HEK293 (cell line): ENCODE data around the gene NCKAP5L.
A peak's percentile ranks its signal among the peaks of the same experiment; 100 is the strongest.

Source experiments
- HOXC10 ChIP-seq: sonication (generic); formaldehyde crosslinking; IDR thresholded peaks from 2 replicates; pipeline ENCODE4 v1.8.1; 2023; ENCODE audit warnings: mild to moderate bottlenecking, missing genetic modification reagents
- MYNN ChIP-seq: fragments of 450-650 bp; formaldehyde crosslinking; IDR thresholded peaks from 2 replicates; pipeline ENCODE4 v1.5.1; 2016; ENCODE audit warnings: missing biosample characterization, missing genetic modification characterization, borderline replicate concordance
- TCF7L2 ChIP-seq: IDR thresholded peaks from 2 replicates; pipeline ENCODE4 v1.6.1; 2011; ENCODE audit warnings: low read depth, mild to moderate bottlenecking, inconsistent platforms, low read length, moderate library complexity, borderline replicate concordance
- ZBTB1 ChIP-seq: fragments of 450-650 bp; formaldehyde crosslinking; IDR thresholded peaks from 2 replicates; pipeline ENCODE4 v1.5.1; 2016; ENCODE audit warnings: missing biosample characterization, missing genetic modification characterization
- ZFP41 ChIP-seq: fragments of 450-650 bp; formaldehyde crosslinking; IDR thresholded peaks from 2 replicates; pipeline ENCODE4 v1.5.1; 2016; ENCODE audit warnings: missing biosample characterization, missing genetic modification characterization, borderline replicate concordance
- ZNF140 ChIP-seq: fragments of 450-650 bp; formaldehyde crosslinking; IDR thresholded peaks from 2 replicates; pipeline ENCODE4 v1.5.1; 2016; ENCODE audit warnings: missing biosample characterization, missing genetic modification characterization
- ZNF184 ChIP-seq: fragments of 450-650 bp; IDR thresholded peaks from 2 replicates; pipeline ENCODE4 v1.5.1; 2018; ENCODE audit warnings: missing biosample characterization, mild to moderate bottlenecking, missing genetic modification characterization
- ZNF335 ChIP-seq: fragments of 450-650 bp; formaldehyde crosslinking; conservative IDR thresholded peaks from 2 replicates; pipeline ENCODE4 v1.5.1; 2016; ENCODE audit warnings: missing biosample characterization, missing genetic modification characterization
- ZNF366 ChIP-seq: fragments of 450-650 bp; formaldehyde crosslinking; conservative IDR thresholded peaks from 2 replicates; pipeline ENCODE4 v1.5.1; 2016; ENCODE audit warnings: missing biosample characterization, missing genetic modification characterization
- ZNF426 ChIP-seq: fragments of 450-650 bp; formaldehyde crosslinking; IDR thresholded peaks from 2 replicates; pipeline ENCODE4 v1.5.1; 2017; ENCODE audit warnings: missing biosample characterization, missing genetic modification characterization, mild to moderate bottlenecking, inconsistent platforms, moderate library complexity
- ZNF510 ChIP-seq: fragments of 450-650 bp; formaldehyde crosslinking; IDR thresholded peaks from 2 replicates; pipeline ENCODE4 v1.5.1; 2018; ENCODE audit warnings: mild to moderate bottlenecking, missing genetic modification characterization, missing biosample characterization; ENCODE audit not compliant: insufficient replicate concordance
- ZNF629 ChIP-seq: fragments of 450-650 bp; formaldehyde crosslinking; IDR thresholded peaks from 2 replicates; pipeline ENCODE4 v1.5.1; 2017; ENCODE audit warnings: missing biosample characterization, missing genetic modification characterization
- ZNF837 ChIP-seq: fragments of 450-650 bp; formaldehyde crosslinking; IDR thresholded peaks from 2 replicates; pipeline ENCODE4 v1.5.1; 2016; ENCODE audit warnings: missing biosample characterization, missing genetic modification characterization
- TF ChIP-seq, protein P1 (sequence below): fragments of 450-650 bp; IDR thresholded peaks from 2 replicates; pipeline ENCODE4 v1.5.1; 2018; ENCODE audit warnings: missing biosample characterization, mild to moderate bottlenecking, missing genetic modification characterization
- TF ChIP-seq, protein P2 (sequence below): fragments of 450-650 bp; formaldehyde crosslinking; IDR thresholded peaks from 2 replicates; pipeline ENCODE4 v1.5.1; 2017; ENCODE audit warnings: missing biosample characterization, missing genetic modification characterization
- TF ChIP-seq, protein P3 (sequence below): fragments of 450-650 bp; formaldehyde crosslinking; optimal IDR thresholded peaks from 2 replicates; pipeline ENCODE3; 2016; ENCODE audit warnings: missing biosample characterization, mild to moderate bottlenecking, missing genetic modification characterization
- TF ChIP-seq, protein P4 (sequence below): sonication (generic); formaldehyde crosslinking; IDR thresholded peaks from 2 replicates; pipeline ENCODE4 v1.8.1; 2022; ENCODE audit warnings: mild to moderate bottlenecking, moderate library complexity, missing genetic modification reagents
- TF ChIP-seq, protein P5 (sequence below): fragments of 450-650 bp; formaldehyde crosslinking; IDR thresholded peaks from 2 replicates; pipeline ENCODE4 v1.5.1; 2016; ENCODE audit warnings: missing biosample characterization, missing genetic modification characterization
- TF ChIP-seq, protein P6 (sequence below): fragments of 450-650 bp; formaldehyde crosslinking; IDR thresholded peaks from 2 replicates; pipeline ENCODE4 v1.5.1; 2017; ENCODE audit warnings: missing biosample characterization, missing genetic modification characterization
- TF ChIP-seq, protein P7 (sequence below): fragments of 450-650 bp; formaldehyde crosslinking; IDR thresholded peaks from 2 replicates; pipeline ENCODE4 v1.5.1; 2016; ENCODE audit warnings: missing biosample characterization, missing genetic modification characterization
- TF ChIP-seq, protein P8 (sequence below): fragments of 450-650 bp; formaldehyde crosslinking; IDR thresholded peaks from 2 replicates; pipeline ENCODE4 v1.5.1; 2016; ENCODE audit warnings: missing biosample characterization, missing genetic modification characterization
- TF ChIP-seq, protein P9 (sequence below): fragments of 450-650 bp; formaldehyde crosslinking; IDR thresholded peaks from 2 replicates; pipeline ENCODE4 v1.5.1; 2016; ENCODE audit warnings: missing biosample characterization, missing genetic modification characterization

Gene NCKAP5L

DNA sequence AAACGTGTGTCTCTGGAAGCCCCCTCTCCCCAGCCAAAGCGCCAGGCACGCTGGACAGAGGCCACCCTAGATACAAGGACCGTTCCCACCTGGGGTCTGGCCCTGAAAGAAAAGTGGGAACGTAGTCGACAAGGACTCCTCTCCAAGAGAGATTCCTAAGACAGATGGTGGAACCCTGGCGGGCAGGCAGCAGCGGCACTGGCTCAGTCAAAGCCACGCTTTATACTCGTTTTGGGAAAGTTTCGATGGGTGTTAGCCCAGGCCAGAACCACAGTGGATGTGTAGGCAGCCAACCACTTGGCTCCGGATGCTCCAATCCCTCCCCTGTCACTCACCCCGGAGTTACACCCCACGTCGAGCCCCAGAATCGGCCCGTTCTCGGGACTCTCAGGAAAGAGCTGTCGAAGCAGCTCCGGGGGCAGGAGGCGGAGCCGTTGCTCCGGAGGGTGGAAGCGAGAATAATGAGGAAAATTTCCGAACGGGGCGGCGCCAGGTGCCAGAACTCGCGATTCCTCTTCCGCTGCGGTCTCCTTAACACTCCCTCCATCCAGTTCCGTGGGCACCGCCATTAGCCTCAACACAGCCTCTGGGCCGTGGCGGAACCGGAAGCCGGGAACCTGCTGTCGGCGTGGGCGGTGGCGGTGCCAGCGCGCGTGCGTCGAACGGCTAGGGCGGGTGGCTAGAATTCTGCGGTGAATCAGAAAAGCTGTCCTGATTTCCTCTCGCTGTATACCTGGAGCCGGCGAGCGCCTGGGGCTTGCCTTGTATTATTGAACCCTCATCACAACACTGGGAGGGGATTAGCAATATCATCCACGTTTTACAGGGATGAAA is 14.5 kb upstream of the NCKAP5L start, which contains the start of gene BCDIN3D (continued):
- TF ChIP-seq, protein P1, sequence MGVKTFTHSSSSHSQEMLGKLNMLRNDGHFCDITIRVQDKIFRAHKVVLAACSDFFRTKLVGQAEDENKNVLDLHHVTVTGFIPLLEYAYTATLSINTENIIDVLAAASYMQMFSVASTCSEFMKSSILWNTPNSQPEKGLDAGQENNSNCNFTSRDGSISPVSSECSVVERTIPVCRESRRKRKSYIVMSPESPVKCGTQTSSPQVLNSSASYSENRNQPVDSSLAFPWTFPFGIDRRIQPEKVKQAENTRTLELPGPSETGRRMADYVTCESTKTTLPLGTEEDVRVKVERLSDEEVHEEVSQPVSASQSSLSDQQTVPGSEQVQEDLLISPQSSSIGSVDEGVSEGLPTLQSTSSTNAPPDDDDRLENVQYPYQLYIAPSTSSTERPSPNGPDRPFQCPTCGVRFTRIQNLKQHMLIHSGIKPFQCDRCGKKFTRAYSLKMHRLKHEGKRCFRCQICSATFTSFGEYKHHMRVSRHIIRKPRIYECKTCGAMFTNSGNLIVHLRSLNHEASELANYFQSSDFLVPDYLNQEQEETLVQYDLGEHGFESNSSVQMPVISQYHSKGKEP: no peak
- no peak for TF ChIP-seq ZBTB1
- no peak for TF ChIP-seq ZNF837 (tag by site-specific recombination)
- TF ChIP-seq ZNF335: peak; percentile 86
- no peak for TF ChIP-seq ZNF426 (tag by site-specific recombination)
- TF ChIP-seq, protein P2, sequence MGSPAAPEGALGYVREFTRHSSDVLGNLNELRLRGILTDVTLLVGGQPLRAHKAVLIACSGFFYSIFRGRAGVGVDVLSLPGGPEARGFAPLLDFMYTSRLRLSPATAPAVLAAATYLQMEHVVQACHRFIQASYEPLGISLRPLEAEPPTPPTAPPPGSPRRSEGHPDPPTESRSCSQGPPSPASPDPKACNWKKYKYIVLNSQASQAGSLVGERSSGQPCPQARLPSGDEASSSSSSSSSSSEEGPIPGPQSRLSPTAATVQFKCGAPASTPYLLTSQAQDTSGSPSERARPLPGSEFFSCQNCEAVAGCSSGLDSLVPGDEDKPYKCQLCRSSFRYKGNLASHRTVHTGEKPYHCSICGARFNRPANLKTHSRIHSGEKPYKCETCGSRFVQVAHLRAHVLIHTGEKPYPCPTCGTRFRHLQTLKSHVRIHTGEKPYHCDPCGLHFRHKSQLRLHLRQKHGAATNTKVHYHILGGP (tag by site-specific recombination): no peak
- TF ChIP-seq, protein P3, sequence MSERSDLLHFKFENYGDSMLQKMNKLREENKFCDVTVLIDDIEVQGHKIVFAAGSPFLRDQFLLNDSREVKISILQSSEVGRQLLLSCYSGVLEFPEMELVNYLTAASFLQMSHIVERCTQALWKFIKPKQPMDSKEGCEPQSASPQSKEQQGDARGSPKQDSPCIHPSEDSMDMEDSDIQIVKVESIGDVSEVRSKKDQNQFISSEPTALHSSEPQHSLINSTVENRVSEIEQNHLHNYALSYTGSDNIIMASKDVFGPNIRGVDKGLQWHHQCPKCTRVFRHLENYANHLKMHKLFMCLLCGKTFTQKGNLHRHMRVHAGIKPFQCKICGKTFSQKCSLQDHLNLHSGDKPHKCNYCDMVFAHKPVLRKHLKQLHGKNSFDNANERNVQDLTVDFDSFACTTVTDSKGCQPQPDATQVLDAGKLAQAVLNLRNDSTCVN (tag by site-specific recombination): peak; percentile 67
- TF ChIP-seq TCF7L2: no peak
- TF ChIP-seq, protein P4, sequence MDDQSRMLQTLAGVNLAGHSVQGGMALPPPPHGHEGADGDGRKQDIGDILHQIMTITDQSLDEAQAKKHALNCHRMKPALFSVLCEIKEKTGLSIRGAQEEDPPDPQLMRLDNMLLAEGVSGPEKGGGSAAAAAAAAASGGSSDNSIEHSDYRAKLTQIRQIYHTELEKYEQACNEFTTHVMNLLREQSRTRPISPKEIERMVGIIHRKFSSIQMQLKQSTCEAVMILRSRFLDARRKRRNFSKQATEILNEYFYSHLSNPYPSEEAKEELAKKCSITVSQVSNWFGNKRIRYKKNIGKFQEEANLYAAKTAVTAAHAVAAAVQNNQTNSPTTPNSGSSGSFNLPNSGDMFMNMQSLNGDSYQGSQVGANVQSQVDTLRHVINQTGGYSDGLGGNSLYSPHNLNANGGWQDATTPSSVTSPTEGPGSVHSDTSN (CRISPR knock-in tag): peak; percentile 46; the same call in 1 of the 2 replicates
- TF ChIP-seq ZNF629: peak; percentile 37; the same call in 1 of the 2 replicates
- no peak for TF ChIP-seq HOXC10 (CRISPR knock-in tag)
- TF ChIP-seq ZNF140 (tag by site-specific recombination): no peak
- TF ChIP-seq, protein P5, sequence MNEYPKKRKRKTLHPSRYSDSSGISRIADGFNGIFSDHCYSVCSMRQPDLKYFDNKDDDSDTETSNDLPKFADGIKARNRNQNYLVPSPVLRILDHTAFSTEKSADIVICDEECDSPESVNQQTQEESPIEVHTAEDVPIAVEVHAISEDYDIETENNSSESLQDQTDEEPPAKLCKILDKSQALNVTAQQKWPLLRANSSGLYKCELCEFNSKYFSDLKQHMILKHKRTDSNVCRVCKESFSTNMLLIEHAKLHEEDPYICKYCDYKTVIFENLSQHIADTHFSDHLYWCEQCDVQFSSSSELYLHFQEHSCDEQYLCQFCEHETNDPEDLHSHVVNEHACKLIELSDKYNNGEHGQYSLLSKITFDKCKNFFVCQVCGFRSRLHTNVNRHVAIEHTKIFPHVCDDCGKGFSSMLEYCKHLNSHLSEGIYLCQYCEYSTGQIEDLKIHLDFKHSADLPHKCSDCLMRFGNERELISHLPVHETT (tag by site-specific recombination): peak; percentile 62; the same call in 1 of the 2 replicates
- TF ChIP-seq, protein P6, sequence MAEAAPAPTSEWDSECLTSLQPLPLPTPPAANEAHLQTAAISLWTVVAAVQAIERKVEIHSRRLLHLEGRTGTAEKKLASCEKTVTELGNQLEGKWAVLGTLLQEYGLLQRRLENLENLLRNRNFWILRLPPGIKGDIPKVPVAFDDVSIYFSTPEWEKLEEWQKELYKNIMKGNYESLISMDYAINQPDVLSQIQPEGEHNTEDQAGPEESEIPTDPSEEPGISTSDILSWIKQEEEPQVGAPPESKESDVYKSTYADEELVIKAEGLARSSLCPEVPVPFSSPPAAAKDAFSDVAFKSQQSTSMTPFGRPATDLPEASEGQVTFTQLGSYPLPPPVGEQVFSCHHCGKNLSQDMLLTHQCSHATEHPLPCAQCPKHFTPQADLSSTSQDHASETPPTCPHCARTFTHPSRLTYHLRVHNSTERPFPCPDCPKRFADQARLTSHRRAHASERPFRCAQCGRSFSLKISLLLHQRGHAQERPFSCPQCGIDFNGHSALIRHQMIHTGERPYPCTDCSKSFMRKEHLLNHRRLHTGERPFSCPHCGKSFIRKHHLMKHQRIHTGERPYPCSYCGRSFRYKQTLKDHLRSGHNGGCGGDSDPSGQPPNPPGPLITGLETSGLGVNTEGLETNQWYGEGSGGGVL (tag by site-specific recombination): no peak
- TF ChIP-seq, protein P7, sequence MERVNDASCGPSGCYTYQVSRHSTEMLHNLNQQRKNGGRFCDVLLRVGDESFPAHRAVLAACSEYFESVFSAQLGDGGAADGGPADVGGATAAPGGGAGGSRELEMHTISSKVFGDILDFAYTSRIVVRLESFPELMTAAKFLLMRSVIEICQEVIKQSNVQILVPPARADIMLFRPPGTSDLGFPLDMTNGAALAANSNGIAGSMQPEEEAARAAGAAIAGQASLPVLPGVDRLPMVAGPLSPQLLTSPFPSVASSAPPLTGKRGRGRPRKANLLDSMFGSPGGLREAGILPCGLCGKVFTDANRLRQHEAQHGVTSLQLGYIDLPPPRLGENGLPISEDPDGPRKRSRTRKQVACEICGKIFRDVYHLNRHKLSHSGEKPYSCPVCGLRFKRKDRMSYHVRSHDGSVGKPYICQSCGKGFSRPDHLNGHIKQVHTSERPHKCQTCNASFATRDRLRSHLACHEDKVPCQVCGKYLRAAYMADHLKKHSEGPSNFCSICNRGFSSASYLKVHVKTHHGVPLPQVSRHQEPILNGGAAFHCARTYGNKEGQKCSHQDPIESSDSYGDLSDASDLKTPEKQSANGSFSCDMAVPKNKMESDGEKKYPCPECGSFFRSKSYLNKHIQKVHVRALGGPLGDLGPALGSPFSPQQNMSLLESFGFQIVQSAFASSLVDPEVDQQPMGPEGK (tag by site-specific recombination): peak; percentile 73
- no peak for TF ChIP-seq ZFP41 (tag by site-specific recombination)
- TF ChIP-seq MYNN (tag by site-specific recombination): no peak
- peak; percentile 98 for TF ChIP-seq ZNF366
- no peak for TF ChIP-seq ZNF510
- TF ChIP-seq ZNF184 (tag by site-specific recombination): no peak
- TF ChIP-seq, protein P8, sequence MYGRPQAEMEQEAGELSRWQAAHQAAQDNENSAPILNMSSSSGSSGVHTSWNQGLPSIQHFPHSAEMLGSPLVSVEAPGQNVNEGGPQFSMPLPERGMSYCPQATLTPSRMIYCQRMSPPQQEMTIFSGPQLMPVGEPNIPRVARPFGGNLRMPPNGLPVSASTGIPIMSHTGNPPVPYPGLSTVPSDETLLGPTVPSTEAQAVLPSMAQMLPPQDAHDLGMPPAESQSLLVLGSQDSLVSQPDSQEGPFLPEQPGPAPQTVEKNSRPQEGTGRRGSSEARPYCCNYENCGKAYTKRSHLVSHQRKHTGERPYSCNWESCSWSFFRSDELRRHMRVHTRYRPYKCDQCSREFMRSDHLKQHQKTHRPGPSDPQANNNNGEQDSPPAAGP (tag by site-specific recombination): no peak; the same call in 1 of the 2 replicates
- TF ChIP-seq, protein P9, sequence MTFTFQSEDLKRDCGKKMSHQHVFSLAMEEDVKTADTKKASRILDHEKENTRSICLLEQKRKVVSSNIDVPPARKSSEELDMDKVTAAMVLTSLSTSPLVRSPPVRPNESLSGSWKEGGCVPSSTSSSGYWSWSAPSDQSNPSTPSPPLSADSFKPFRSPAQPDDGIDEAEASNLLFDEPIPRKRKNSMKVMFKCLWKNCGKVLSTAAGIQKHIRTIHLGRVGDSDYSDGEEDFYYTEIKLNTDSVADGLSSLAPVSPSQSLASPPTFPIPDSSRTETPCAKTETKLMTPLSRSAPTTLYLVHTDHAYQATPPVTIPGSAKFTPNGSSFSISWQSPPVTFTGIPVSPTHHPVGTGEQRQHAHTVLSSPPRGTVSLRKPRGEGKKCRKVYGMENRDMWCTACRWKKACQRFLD (tag by site-specific recombination): no peak
